ENCODE measurements around the gene VPS8.
"Not testable (repeated sequence)": the region's sequence is repeated elsewhere in the genome, so short reads cannot be mapped to it uniquely, and the experiment has no call there.

Gene VPS8

GRCh38 chr3:184993394-184993793 lies 181.4 kb downstream of the VPS8 start:
- no peak for DNase-seq (ENCODE audit: low spot score)

GRCh38 chr3:185003876-185004275 lies 191.9 kb downstream of the VPS8 start:
- not testable (repeated sequence) for DNase-seq (ENCODE audit: low spot score)

GRCh38 chr3:185009650-185010049 lies 197.7 kb downstream of the VPS8 start:
- DNase-seq (ENCODE audit: low spot score) = no peak

- not testable (repeated sequence) for DNase-seq (ENCODE audit: low spot score)
Observed at GRCh38 chr3:185017584-185017983, 205.6 kb downstream of the VPS8 start.

- not testable (repeated sequence) for DNase-seq (ENCODE audit: low spot score)
Observed at GRCh38 chr3:185017996-185018395, 206.0 kb downstream of the VPS8 start.

GRCh38 chr3:185021256-185021655 lies 209.3 kb downstream of the VPS8 start:
- DNase-seq (ENCODE audit: low spot score) = no peak

- no peak for DNase-seq (ENCODE audit: low spot score)
Observed at GRCh38 chr3:185024406-185024805, 212.4 kb downstream of the VPS8 start.

GRCh38 chr3:185024966-185025365 lies 213.0 kb downstream of the VPS8 start:
- DNase-seq (ENCODE audit: low spot score) = no peak

- DNase-seq (ENCODE audit: low spot score) = no peak
Observed at GRCh38 chr3:185028121-185028520, 216.2 kb downstream of the VPS8 start.

- DNase-seq (ENCODE audit: low spot score) = no peak
Observed at GRCh38 chr3:185029086-185029485, 217.1 kb downstream of the VPS8 start.

GRCh38 chr3:185030399-185030798 lies 218.4 kb downstream of the VPS8 start:
- DNase-seq (ENCODE audit: low spot score) = no peak

GRCh38 chr3:185030951-185031350 lies 219.0 kb downstream of the VPS8 start:
- DNase-seq (ENCODE audit: low spot score) = no peak

- no peak for DNase-seq (ENCODE audit: low spot score)
Observed at GRCh38 chr3:185037801-185038200, 225.8 kb downstream of the VPS8 start.

- DNase-seq (ENCODE audit: low spot score) = no peak
Observed at GRCh38 chr3:185040425-185040824, 228.5 kb downstream of the VPS8 start.

GRCh38 chr3:185041540-185041939 lies 229.6 kb downstream of the VPS8 start:
- DNase-seq (ENCODE audit: low spot score) = no peak

GRCh38 chr3:185042312-185043050 lies 230.5 kb downstream of the VPS8 start:
- DNase-seq (ENCODE audit: low spot score) = no peak

GRCh38 chr3:185046164-185046515 lies 234.2 kb downstream of the VPS8 start:
- no peak for DNase-seq (ENCODE audit: low spot score)

- DNase-seq (ENCODE audit: low spot score) = no peak
Observed at GRCh38 chr3:185046603-185047002, 234.6 kb downstream of the VPS8 start.

GRCh38 chr3:185049710-185050109 lies 237.7 kb downstream of the VPS8 start:
- no peak for DNase-seq (ENCODE audit: low spot score)

- no peak for DNase-seq (ENCODE audit: low spot score)
Observed at GRCh38 chr3:185051801-185052200, 239.8 kb downstream of the VPS8 start.

GRCh38 chr3:185052631-185053030 lies 240.7 kb downstream of the VPS8 start:
- DNase-seq (ENCODE audit: low spot score) = no peak

GRCh38 chr3:185056908-185057307 lies 244.9 kb downstream of the VPS8 start:
- no peak for DNase-seq (ENCODE audit: low spot score)

- no peak for DNase-seq (ENCODE audit: low spot score)
Observed at GRCh38 chr3:185057829-185058228, 245.9 kb downstream of the VPS8 start.

GRCh38 chr3:185058796-185059195 lies 246.8 kb downstream of the VPS8 start:
- DNase-seq (ENCODE audit: low spot score) = no peak
